Astrocyte of the cerebellum (primary cell): ENCODE results near the gene KCNIP4.

Experiments
- DNase-seq: peaks from one replicate; pipeline ENCODE4 v3.0.0-alpha.2; 2011; ENCODE audit warnings: low read depth
- H3K4me3 ChIP-seq: 2 replicates; pipeline ENCODE4 v1.5.1; 2011; ENCODE audit warnings: mild to moderate bottlenecking, low read depth, low read length, moderate library complexity
- in situ Hi-C: cut with HindIII; loops from 2 replicates; pipeline ENCODE4 v1.10.0; 2017; ENCODE audit warnings: low sequenced_read_pairs
- TF ChIP-seq, protein P1 (sequence below): IDR thresholded peaks from 2 replicates; pipeline ENCODE4 v1.5.1; 2012; ENCODE audit warnings: low read length, low read depth, moderate library complexity, mild to moderate bottlenecking; ENCODE audit errors: missing control alignments

Gene KCNIP4

DNA sequence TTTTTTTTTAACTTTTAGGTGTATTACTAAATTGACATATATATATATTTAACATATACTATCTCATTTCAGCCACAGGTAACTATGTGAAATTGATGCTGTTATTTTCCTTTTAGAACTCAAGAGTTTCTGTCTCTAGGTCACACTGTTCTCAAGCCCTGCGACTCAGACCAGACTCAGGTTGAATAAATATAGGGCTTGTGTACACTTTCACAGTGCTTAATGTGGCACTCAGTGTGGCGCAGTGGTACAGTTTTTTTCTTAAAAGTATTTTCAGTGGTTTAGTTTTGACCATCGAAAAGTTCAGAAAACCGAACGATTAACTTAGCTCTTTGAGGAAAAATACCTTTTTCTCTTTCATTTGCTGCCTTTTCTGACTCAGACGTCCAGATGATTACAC, 1223.7 kb downstream of the KCNIP4 start:
- TF ChIP-seq, protein P1, sequence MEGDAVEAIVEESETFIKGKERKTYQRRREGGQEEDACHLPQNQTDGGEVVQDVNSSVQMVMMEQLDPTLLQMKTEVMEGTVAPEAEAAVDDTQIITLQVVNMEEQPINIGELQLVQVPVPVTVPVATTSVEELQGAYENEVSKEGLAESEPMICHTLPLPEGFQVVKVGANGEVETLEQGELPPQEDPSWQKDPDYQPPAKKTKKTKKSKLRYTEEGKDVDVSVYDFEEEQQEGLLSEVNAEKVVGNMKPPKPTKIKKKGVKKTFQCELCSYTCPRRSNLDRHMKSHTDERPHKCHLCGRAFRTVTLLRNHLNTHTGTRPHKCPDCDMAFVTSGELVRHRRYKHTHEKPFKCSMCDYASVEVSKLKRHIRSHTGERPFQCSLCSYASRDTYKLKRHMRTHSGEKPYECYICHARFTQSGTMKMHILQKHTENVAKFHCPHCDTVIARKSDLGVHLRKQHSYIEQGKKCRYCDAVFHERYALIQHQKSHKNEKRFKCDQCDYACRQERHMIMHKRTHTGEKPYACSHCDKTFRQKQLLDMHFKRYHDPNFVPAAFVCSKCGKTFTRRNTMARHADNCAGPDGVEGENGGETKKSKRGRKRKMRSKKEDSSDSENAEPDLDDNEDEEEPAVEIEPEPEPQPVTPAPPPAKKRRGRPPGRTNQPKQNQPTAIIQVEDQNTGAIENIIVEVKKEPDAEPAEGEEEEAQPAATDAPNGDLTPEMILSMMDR, result no peak
- in situ Hi-C loops, result no loop called here
- DNase-seq, result no peak
- H3K4me3 ChIP-seq, result no peak overlapping the region

DNA sequence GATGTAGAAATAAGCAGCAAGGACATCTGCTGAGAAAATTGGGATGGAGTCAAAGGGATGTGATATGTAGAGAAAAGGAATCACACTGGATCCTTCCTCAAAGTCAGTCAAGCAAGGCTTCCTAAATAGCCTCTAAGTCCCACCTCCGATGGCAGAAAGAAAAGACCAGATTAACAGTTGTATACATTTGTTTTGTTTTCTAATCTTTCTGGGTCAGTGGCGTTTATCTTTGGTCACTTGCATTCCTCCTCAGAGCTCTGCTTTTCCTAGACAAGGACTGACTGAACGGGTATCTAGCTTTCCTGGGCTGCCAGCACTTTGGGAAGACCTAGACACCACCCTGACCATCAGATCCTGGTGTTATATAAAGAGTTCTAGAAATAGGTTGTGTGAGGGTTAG, 1225.1 kb downstream of the KCNIP4 start:
- TF ChIP-seq, protein P1, result no peak
- no peak for DNase-seq
- H3K4me3 ChIP-seq, result no peak overlapping the region
- in situ Hi-C loops, result no loop called here

DNA sequence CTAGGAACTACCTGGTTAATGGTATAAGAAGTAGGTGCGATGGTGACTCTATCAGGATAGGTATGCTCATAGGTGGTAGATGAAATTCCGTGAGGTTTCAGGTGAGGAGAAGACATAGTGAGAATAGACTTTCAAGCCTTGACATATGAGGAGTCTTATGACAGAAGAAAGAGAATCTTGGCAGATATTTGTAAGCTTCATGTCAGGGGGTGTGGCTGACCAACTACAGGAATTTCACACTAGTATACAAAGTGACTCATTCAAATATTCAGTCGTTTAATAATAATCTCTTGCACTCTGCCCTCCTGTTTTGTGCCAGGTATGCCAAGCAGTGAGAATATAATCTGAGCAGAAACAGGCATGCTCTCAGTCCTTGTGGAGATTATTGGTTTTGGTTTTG, 1225.6 kb downstream of the KCNIP4 start:
- DNase-seq, result no peak
- H3K4me3 ChIP-seq, result no peak overlapping the region
- in situ Hi-C loops, result no loop called here
- TF ChIP-seq, protein P1, result no peak

DNA sequence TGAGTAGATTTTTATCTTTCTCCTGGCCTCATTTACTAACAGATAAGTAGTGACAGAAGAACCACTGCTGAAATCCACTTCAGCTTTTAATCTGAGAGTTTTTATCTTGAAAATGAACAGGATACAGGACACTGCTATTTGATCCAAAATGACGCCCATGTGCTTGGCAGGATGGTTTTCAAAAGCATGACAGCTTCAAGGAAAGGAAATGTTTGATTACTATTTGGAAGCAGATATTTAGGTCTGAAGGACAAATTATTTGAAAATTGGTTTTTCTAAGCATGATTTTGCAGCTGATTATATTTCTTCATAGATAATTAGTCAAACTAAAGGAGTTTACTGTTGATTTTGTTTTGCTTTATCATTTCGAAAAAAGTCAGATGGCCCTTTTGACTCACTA, 1237.2 kb downstream of the KCNIP4 start:
- DNase-seq, result no peak
- no peak overlapping the region for H3K4me3 ChIP-seq
- in situ Hi-C loops, result no loop called here
- TF ChIP-seq, protein P1, result no peak

DNA sequence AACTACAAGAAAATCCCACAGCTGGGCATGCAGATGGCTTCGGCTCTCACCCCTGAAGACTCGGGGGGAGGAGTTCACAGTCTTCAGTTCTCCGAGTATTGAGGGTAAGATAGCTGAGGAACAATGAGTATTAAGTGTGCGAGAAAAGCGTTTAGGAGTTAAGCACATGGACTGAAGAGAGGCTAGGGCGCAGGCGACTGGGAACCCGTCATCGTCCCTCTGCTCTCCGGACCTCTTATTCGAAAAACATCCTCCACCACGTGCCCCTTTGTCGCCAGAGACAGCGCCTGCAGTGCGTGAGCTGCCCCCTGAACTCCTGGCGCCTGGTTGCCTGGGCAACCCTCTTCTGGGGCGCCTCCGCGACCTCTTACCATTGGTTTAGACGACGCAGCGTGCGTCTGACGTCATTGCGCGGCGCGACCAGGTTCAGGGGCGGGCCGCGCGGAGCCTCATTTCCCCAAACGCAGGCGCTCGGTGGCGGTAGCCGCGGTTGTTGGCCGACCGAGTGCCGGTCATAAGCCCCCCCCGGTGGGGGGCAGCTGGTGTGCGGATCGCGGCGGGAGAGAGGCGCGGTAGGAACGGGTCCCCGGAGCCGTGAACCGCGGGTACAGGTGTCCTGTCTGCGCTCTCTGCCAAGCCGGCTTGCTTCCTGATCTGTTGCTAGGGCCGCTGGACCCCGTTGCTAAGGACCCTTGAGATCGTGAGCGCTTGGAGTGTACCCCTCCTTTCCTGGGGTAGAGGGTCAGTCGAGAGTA, 1248.4 kb downstream of the KCNIP4 start, which contains the start of gene PACRGL:
TSS of gene PACRGL (plus strand) at position 452 of the 755 bp plus-strand sequence. CDS start 4,024 bp downstream, outside the sequence.
- H3K4me3 ChIP-seq, result peak within 1 kb of the TSS; percentile 82
- TF ChIP-seq, protein P1, result no peak
- DNase-seq, result peak; percentile 70
- in situ Hi-C loops, result no loop called here

DNA sequence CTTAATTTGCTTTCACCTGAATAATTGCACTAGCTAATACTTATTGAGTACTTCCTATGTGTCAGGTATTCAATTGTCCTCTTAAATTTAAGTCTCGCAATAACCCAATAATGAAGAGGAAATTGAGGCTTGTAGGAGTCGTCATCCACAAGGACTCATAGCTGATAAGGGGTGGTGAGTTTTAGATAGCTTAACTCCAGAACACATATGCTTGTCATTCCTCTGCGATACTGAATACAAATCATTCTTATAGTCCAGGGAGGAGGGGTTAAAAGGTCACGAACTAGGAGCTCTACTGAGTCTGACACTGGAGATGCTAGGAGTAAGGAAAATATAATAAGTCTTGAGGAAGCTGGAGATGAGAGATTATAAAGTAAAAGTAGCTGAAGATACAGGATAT, 1249.8 kb downstream of the KCNIP4 start:
- TF ChIP-seq, protein P1, result no peak
- in situ Hi-C loops, result no loop called here
- no peak overlapping the region for H3K4me3 ChIP-seq
- no peak for DNase-seq
